GM21786 (cell line): ENCODE measurements around the gene ACACA.
"Not testable (repeated sequence)": the region's sequence is repeated elsewhere in the genome, so short reads cannot be mapped to it uniquely, and the experiment has no call there.

ENCODE experiments used
- ATAC-seq: cut with Tn5 transposase; IDR thresholded peaks from one replicate; pipeline ENCODE4 v1.9.1; 2021; ENCODE audit not compliant: unreplicated experiment

The ACACA gene

DNA sequence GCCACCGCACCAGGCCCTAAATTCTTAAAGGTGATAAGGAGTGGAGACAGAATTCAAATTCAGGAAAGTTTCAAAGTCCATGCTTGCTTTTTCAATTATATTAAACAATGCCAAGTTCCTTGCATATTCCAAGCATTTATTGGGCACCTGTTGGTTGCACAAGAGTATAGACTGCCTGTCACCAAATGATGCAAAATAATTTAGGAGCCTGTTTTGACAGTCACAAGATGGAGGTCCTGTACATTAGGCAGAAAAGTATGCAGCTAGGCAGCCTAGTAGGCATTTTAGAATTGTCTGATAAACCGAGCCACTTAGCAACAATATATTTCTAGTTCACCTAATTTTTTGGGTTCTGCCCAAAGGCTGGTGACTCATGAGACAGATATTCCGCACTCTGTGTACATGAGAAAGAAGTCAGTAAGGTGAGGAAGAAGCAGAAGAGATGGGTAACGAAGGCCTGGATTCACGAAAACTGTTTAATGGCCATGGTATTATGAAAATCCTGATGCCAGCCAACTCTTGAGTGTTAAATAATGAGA lies 7.3 kb downstream of the ACACA start:
- no peak for ATAC-seq

DNA sequence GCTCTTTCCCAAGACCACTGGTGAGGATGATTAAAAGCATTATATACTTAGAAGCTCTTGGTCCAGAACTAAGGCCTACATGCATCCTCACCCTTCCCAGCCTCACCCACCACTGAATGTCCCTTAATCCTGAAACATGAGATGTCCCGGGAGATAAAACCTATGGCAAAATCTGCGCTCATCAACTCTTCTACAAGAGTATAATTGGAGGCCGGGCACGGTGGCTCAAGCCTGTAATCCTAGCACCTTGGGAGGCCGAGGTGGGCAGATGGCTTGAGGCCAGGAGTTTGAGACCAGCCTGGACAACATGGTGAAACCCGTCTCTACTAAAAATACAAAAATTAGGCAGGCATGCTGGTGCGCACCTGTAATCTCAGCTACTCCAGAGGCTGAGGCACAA lies 13.3 kb downstream of the ACACA start:
- no peak for ATAC-seq

DNA sequence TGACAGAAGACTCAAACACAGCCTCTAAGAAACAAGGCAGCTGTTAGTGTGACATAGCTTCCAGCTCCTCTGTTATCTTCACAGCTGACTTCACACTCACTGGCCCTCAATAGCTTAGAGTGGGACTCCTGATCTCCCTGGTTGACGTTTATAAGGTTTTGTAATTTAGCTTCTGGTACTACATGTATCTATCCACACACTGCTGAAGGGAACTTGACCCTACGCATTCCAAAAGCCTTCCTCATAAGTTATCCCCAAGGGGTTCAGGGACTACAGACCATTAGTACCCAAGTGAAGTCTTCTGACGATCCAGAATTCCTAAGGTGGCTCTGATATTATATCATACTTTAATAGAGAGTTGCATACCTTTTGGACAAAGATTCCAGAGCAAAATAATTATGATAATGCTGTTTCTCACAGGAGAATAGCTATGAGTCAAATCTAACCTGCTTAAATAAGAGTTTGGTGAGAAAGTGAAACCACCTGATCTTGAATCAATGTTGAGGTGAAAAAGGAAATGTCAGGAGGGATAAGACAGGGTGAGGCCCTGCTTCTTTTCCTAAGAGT lies 14.5 kb downstream of the ACACA start:
- no peak for ATAC-seq

DNA sequence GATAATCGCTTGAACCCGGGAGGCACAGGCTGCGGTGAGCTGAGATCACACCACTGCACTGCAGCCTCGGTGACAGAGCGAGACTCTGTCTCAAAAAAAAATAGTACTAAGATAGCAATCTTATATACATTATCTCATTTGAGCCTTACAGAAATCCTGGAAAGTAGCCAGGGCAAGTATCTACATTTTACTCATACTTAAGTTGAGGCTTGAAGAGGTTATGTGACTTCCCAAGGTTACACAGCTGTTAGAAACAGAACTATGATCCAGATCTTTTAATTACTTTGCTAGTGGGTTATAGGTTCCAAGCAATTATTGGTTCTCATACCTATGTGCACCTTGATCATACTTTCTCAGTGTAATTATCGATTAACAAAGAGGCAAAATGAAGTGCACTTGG lies 15.5 kb downstream of the ACACA start:
- no peak for ATAC-seq

DNA sequence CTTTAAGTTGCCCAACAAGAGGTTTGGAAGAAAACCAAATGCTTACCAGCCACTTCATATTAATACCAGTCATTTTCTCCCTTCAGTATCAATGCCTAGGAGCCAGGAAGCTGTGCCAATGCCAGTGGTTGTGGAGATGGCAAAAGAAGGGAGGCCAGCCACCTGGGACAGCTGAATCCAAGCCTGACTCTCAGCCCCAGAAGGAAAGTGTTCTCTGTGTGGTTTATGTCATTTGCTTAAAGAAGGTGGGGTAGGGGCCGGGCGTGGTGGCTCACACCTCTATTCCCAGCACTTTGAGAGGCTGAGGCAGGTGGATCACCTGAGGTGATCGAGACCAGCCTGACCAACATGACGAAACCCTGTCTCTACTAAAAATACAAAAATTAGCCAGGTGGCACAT lies 17.5 kb downstream of the ACACA start:
- ATAC-seq: no peak

DNA sequence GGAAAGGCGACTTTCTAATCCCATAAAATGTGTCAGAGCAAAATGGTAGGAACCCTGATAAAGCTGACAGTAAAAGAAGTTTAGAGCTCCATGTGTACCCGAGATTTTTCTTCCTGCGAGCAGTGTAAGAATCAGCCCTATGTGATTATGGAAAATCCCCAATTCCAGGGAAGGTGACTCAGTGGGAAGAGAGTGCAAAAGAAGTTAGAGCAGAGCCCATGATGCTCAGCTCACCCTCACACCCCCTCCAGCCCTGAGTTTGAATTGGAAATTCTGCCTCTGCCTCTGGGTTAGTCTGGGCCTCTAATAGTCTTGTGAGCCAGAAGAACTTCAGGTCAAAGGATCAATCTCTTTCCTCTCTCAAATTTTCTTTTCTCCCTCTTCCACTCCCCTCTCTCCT lies 18.4 kb downstream of the ACACA start:
- ATAC-seq: no peak

DNA sequence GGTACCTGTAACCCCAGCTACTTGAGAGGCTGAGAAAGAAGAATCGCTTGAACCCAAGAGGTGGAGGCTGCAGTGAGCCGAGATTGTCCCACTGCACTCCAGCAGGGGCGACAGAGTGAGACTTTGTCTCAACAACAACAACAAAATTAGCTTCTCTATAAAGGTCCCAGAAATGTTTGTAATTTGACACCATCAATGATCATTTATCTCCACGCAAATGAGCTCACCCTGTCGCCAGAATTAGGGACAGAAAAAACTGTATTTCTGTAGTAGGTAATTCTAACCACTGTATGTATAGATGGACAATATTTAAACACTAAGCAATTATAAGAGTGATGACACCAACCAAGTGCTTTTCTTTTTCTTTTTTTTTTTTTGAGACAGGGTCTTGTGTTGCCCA lies 20.2 kb downstream of the ACACA start:
- ATAC-seq: no peak

DNA sequence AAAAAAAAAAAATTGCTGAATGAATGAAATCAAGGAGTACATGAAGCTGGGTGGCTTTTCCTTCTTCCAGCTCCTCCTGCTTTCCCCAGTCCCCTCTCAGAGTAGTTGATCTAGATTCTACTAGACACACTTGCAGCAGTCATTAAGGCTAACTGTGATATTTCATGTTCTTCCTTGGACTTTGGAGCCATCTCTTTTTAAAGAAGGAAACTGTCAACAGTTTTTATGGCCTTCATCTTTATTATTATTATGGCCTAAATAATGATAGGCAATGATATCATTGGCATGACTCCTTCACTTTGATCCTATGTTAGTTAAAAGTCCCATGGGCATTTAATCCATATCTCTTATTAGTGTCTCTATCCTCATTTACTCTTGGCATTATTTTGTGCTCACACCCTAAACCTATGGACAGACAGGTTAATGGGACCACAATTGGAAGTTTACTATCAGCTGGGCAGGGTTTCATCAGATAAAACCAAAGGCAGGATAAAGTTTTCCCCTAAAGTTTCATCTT lies 21.1 kb downstream of the ACACA start:
- ATAC-seq: no peak

DNA sequence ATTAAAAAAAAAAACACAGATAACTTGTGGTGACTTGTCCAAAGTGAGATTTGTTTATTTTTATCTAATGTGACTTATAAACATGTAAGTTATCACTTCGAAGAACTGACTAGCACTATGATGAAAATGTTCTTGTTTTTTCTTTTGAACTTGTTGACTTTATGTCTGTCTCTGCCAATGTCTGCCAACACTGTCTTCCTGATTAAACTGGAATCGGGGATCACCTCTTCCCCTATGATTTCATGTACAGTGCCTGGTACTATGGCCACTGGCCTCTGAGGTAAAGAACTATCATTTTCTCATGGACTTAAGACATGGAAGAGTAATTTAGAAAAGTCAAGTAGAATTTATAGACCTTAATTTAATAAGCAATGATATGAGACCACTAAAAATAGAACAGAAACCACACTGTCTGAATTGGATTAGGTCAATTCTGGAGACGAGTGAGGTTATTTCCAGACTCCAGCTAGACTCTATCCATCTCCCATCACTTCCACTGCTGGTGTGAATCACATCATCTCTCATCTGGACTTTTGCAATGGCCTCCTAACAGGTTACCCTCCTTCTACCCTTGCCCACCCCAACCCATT lies 22.0 kb downstream of the ACACA start:
- no peak for ATAC-seq

DNA sequence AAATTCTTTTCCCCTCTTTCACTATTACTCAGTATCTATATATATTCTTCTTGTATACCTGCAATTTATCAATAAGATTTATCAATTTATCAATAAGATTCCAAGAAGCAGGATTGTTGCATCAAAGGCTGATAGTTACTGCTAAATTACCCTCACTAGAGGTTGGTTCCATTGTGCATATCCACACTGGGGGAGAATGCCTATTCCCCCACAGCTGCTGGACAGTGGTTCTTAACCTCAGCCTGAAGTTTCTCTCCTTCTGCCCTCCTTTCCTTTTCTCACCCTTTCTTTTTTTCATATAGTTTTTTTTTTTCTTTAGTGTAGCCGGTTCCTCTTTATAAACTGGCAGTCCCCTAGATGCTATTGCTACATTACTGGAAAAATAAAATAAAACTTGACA lies 24.6 kb downstream of the ACACA start:
- ATAC-seq: no peak

DNA sequence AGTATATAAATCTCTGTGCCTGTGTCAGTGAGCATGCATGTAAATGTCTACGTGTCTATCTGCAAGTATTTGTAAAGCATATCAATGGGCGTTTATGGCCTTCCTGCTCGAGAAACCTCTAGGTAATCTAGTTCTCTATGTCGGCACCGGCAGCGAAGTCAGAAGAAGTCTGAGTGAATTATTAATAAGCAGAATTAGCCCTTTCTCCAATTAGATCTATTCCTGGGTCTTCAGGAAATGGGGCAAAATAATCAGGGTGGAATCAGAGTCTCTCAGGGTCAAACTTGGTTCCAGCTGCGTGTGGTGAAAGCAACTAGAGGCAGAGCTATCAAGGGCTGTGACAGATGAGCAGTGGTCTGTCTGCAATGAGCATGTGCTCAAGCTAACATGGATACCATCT lies 30.9 kb downstream of the ACACA start, which contains the start of gene C17orf78:
TSS of gene C17orf78 (plus strand) at position 280 of the 400 bp plus-strand sequence. CDS start at position 388, 108 bp downstream.
- ATAC-seq: no peak

DNA sequence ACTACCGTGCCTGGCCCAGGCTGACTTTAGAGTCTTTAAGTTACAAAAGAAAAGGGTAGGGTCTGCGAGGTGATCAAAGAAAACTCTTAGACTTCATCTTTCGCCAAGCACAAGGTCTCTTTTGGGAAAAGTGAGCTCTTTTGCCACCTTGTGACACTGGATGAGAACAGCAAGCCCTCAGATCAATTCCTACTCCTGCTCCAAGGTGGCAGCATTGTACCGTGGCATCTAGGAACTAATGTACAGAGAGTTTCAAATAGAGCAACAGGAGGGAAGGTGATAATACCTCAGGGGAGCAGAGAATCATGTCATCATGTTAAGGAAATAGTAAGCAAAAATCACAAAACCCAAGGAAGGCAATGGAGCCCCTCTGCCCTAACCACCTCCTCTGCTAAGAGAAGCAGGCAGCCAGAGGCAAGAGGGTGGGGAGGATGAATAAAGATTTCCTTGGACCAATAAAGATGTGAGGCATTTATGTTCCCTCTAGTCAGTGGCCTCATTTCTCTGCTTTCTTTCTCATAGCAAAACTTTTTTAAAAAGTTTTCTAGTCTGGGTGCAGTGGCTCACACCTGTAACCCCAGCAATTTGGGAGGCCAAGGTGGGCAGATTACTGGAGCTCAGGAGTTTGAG lies 33.0 kb downstream of the ACACA start:
- ATAC-seq: peak; percentile 60

DNA sequence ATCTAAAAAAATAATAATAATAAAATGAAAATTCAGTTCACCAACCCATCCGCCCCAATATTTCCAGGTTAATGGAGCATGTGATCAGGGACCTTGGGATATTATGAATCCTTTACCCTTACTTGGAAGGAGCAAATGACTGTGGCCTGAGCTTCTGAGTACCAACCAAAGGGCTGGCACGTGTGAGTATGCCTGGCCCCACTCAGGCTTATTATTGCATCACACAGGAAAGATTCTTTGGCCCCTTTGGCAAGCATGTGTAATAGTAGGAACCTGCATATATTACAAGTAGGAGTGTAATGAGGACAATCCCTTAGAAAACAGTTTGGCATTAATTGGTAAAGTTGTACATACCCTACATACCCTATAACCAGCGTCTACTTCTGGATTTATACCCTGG lies 38.1 kb downstream of the ACACA start:
- no peak for ATAC-seq

DNA sequence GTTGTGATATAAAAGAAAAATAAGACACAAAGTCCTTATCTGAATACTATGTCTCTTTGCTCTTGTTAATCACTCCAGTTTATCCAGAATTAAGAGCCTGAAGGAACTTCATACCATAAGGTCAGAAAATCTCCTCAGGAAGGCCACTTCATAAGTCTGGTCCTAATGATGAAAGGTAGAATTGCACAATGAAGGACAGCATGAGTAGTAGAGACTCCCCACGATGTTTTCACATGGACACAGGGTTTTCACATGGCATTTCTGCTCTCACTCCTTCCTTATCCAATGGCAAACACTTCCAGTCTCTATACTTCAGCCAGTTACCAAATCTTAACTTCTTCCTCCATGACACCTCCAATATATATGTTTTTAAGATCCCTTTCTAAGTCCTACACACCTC lies 41.0 kb downstream of the ACACA start:
- ATAC-seq: no peak

DNA sequence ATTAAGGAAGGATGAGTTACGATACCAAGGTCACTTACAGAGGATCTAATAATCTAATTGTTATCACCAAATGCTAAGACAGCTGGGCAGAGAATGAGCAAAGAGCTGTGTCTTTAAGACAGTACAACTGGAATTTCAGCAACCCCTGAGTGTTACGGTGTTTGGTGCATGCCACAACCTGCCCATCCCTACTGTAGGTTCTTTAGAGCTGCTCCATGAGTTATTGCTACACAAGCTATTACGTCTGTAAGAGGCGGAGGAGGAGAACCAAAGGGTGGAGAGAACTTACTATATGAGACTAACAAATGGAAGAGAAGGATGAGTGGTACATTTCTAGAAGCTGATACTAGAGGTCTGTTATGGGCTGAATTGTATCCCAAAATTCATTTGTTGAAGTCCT lies 45.1 kb downstream of the ACACA start:
- no peak for ATAC-seq

DNA sequence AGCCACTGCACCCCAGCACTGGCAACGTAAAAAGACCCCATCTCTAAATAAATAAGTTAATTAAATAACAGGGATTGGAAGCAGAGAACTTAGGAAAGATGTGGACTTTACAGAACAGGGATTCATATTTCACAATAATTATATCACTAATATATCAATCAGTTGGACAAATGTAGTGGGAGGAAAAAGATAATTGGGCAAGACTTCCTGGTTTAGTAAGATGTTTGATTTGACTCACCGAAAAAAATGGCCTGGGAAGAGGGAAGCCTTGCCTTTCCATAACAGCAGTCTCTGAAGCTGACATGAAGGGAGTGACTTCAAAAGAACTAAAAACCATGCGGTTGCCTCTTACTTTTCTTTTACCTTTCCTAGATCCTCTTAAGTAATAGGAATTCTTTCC lies 46.0 kb downstream of the ACACA start:
- no peak for ATAC-seq

DNA sequence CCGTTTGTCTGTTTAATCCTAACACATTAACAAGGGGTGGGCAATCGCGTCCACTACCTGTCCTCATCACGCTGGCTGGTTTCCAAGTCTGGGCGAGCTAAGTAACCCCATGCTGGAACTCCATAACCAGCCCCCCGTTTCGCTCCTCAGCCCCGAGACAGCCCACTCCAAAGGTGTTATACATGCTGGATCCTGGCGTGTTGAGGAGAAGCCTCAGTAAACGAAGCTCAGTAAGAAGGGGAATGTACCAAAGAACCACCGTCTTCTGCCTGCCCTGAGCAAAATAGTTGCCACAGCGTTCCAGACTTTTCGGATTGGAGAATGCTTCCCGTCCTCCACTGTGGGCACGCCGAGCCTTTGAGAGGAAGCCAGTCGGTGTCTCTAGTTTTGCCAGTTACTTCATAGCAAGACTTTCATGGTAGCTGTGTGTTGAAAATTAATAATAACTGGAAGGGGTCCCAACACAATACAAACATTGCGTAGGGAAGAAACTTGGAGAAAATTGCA lies 46.9 kb downstream of the ACACA start:
- no peak for ATAC-seq

DNA sequence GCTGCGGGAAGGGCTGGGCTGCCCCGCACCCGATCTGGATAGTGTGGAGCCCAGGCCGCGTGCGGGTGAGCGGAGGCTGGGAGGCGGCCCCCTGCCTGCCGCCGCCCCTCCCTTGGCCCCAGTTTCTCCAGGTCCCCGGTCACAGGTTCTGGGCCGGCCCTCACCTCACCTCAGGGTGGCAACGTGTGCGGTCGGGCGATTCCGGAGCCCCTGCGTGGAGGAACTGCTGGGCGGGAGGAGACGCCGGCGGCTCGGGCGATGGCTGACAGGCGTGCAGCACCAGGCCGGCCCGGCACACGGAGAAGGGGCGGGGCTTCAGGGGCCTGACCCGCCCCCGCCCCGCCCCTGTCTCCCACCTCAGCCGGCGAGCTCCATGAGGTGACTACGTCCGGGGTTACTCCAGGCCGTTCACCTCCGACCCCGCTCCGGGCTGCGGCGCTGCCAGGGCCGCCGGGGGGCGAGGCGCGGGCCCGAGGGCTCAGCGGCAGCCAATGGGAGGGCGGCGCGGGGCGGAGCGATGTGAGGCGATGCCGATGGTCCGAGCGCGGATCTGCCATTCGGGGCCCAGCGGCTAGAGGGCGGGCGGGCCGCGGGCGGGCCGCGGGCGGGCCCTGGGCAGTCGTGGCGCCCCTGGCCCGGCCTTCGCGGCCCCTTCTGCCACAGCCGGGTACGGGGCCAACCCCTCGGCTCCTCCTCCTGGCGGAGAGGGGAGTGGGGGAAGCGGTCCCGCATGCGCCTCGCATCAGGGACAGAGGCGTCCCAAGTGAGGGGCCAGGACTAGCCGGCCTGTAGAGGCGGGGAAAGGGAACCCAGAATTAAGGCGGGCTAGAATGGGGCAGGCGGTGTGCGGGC lies 47.6 kb downstream of the ACACA start:
- peak; percentile 84 for ATAC-seq

DNA sequence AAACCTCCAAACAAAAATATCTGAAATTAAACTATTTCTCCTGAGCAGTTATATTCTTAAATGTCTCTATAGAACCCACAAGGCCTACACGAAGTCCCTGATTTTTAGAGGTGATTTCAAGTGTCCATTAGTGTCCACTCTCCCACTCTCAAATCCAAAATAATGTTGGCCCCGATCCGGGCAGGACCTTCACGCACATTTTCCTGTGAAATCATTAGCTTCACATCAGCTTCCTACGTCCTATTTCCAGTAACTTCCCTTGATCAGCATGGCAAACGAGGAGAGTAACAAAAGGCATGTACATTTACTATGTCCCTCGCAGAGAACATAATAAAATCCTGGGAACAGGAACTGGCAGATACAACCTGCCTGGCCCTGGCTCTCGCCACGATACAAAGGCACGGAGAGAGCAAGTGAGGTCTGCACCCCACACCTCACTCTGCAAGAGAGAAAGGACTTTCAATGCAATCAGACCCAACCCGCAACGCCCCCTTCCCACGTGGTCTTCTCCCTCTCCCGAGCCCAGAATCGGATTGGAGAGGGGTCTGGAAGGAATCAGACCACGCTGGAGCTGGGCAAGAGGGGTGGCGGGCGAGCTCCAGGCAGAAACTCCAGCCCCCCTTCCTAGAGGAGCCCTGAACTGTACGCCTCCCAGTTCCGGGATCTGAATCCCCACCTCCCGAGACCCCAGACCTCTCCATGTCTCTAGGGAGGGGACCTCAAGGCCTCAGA lies 48.4 kb downstream of the ACACA start:
- peak; percentile 20 for ATAC-seq

DNA sequence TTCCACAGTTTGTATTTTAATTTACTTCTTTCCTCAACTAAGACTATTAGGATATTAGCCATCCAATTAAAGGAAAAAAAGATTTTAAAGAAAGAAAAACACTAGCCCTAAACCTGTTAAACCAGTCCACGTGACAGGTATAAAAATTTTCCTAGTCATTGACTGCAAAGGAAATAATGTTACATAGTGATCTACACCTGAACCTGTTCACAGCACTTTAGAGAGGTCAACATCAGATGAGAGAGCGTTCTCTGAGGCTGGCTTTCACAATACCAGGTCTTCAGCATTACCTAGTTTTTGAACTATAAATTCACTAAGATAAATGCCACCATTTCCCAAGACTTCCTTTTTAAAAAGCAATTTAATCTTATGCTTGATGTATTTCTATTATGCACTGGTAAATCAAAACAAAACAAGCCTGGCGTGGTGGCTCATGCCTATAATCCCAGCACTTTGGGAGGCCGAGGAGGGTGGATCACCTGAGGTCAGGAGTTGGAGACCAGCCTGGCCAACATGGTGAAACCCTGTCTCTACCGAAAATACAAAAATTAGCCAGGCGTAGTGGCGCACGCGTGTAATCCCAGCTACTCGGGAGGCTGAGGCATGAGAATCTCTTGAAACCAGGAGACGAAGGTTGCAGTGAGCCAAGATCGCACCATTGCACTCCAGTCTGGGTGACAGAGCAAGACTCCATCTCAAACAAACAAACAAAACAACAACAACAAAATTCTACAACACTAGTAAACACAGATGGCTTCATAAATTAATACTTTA lies 49.7 kb downstream of the ACACA start:
- not testable (repeated sequence) for ATAC-seq
